ENCODE data around the gene PARP6. TPM values are rescaled to one million over a fixed set of nuclear protein-coding genes. Genes with fewer than 3 reads are reported as not detected.

PARP6 gene
- total RNA-seq, 2 donors from 2014 or later = 48.3 to 64.9 TPM

DNA sequence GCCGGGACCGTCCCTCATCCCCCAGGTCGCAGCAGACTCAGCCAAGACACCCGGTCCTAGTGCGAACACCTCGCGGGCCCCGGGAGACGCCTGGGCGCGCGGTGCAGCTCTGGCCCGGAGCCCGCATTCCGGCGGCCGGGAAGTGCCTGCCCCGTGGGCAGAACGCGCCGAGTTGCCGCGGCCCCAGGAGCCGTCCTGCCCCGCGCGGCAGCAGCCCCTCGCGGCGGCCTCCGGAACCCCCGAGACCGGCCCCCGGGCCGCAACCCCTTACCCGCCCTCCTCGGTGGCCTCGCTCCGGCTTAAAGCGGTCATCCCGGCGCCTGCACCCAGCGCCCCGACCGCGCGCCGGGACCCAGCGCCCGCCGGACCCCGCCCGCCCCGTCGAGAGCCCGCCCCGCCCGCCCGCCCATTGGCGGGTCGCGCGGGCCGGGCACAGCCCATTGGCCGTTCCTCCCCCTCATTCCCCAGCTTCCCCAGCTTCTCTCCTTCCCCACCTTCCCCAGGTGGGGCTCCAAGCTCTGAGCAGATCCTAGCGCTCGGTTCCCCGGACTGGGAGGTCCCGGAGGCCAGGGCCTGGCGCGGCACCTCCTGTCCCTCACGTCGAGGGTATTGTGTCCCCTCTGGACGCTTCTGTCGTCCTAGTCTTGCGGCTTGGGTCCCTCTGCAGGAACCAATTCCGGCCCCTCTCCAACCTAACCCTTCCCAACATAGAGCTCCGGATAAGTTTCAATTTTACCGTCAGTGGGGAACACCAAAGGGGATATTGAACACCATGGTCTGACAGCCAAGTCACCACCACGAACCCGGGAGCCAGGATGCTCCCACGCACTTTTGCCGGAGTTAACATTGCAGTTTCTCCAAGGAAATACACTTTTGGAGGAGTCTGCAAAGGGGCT, 74.6 kb downstream of the PARP6 start, which contains the start of gene GRAMD2A:
GRAMD2A (minus strand) TSS at position 328 of the 896 bp plus-strand sequence.
- intact Hi-C loops (cut with DNase I) = no loop called here
- Histone ChIP-seq H3K27ac (no peak within 1 kb of the TSS), H3K4me3 (no peak within 1 kb of the TSS), H3K9me3 (no peaks in the 10 kb centered on the region), H3K27me3 (peaks cover 0 to 6% of the 10 kb centered on the region in 2 donors), H3K4me1 (peaks cover 7% of the 10 kb centered on the region), H3K36me3 (replicated peaks in 1 of 2; ENCODE audit: insufficient read depth in 1 of 2, low read depth in 2 of 2) (peaks cover 0 to 14% of the 10 kb centered on the region in 2 donors)
- ATAC-seq = peak; percentile 53
- TF ChIP-seq, protein P1, sequence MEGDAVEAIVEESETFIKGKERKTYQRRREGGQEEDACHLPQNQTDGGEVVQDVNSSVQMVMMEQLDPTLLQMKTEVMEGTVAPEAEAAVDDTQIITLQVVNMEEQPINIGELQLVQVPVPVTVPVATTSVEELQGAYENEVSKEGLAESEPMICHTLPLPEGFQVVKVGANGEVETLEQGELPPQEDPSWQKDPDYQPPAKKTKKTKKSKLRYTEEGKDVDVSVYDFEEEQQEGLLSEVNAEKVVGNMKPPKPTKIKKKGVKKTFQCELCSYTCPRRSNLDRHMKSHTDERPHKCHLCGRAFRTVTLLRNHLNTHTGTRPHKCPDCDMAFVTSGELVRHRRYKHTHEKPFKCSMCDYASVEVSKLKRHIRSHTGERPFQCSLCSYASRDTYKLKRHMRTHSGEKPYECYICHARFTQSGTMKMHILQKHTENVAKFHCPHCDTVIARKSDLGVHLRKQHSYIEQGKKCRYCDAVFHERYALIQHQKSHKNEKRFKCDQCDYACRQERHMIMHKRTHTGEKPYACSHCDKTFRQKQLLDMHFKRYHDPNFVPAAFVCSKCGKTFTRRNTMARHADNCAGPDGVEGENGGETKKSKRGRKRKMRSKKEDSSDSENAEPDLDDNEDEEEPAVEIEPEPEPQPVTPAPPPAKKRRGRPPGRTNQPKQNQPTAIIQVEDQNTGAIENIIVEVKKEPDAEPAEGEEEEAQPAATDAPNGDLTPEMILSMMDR (IDR thresholded peaks at IDR 0.05) = no peak
- no peak for TF ChIP-seq POLR2A (IDR thresholded peaks at IDR 0.05)
- WGBS, 2 donors = 15 to 55% methylated on average over 18 to 78 of the region's 83 CpGs
- peak in 2 of 4 donors; percentile 22 to 30 for DNase-seq

DNA sequence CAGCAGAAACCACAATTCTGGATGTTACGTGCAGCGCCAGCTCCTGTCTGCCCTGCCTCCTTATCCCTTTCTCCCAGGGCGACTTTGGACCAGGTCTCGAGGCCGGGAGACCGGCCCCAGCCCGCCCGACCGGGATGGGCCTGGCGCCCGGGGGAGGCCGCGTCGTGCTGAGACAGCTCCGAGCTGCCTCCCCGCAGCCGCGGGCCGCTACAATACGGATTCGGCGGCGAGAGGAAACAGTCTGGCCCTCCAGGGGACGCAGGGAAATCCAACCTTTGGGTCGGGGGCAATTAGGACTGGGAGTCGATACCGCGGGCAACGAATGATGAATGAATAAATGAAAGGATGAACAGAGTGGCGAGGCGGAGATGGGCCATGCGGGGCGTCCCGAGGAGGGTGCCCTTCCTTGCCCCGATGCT, 75.3 kb downstream of the PARP6 start:
- Histone ChIP-seq H3K9me3 (no peaks in the 10 kb centered on the region), H3K27me3 (peaks cover 0 to 6% of the 10 kb centered on the region in 2 donors), H3K27ac (no peak overlapping the region), H3K36me3 (replicated peaks in 1 of 2; ENCODE audit: insufficient read depth in 1 of 2, low read depth in 2 of 2) (peaks cover 0 to 12% of the 10 kb centered on the region in 2 donors), H3K4me3 (no peak overlapping the region), H3K4me1 (peaks cover 7% of the 10 kb centered on the region)
- TF ChIP-seq, protein P1 (IDR thresholded peaks at IDR 0.05) = no peak
- TF ChIP-seq POLR2A (IDR thresholded peaks at IDR 0.05) = no peak
- no peak for DNase-seq
- 6 to 14% methylated on average over 9 to 29 of the region's 35 CpGs for WGBS, 2 donors
- ATAC-seq = no peak
- intact Hi-C loops (cut with DNase I) = no loop called here

GRCh38 chr15:72196409-72197040, 75.8 kb downstream of the PARP6 start:
- intact Hi-C loops (cut with DNase I) = no loop called here
- ATAC-seq = no peak
- Histone ChIP-seq H3K4me1 (peaks cover 7% of the 10 kb centered on the region), H3K36me3 (replicated peaks in 1 of 2; ENCODE audit: insufficient read depth in 1 of 2, low read depth in 2 of 2) (peaks cover 0 to 9% of the 10 kb centered on the region in 2 donors), H3K9me3 (no peaks in the 10 kb centered on the region), H3K4me3 (no peak overlapping the region), H3K27ac (no peak overlapping the region), H3K27me3 (peaks cover 0 to 6% of the 10 kb centered on the region in 2 donors)
- DNase-seq = no peak
- TF ChIP-seq, protein P1 (IDR thresholded peaks at IDR 0.05) = no peak
- no peak for TF ChIP-seq POLR2A (IDR thresholded peaks at IDR 0.05)
- WGBS, 2 donors = 65 to 77% methylated on average over 9 to 13 of the region's 13 CpGs

DNA sequence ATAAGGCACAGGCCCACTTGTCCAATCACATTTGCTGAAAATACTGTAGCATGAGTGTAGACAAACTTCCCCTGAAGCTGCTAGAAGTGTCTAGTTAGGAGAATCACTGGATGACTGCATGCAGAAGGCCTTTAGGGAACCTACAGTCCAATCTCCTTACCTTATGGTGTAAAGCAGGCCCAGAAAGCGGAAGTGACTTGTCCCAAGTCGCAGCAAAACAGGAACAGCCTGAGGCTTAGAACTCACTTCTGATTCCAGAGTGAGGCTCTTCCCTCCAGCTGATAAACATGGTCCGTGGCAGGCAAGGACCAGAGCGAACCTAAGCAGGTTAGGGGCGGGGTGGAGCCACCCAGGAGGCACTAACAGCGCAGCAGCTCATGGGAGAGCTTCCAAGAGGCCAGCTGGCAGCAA, 77.2 kb downstream of the PARP6 start:
- ATAC-seq = no peak
- no peak for TF ChIP-seq POLR2A (IDR thresholded peaks at IDR 0.05)
- TF ChIP-seq, protein P1 (IDR thresholded peaks at IDR 0.05) = no peak
- 67% methylated on average over 6 of the region's 6 CpGs; no CpG with 5 or more reads in 1 of the 2 donors for WGBS, 2 donors
- Histone ChIP-seq H3K27me3 (peaks cover 0 to 6% of the 10 kb centered on the region in 2 donors), H3K4me3 (no peak overlapping the region), H3K9me3 (no peaks in the 10 kb centered on the region), H3K36me3 (replicated peaks in 1 of 2; ENCODE audit: insufficient read depth in 1 of 2, low read depth in 2 of 2) (peaks cover 0 to 6% of the 10 kb centered on the region in 2 donors), H3K4me1 (peaks cover 7% of the 10 kb centered on the region), H3K27ac (no peak overlapping the region)
- peak in 1 of 4 donors; percentile 56 for DNase-seq
- intact Hi-C loops (cut with DNase I) = no loop called here

Measured in body of pancreas (tissue), 4 donors.